ENCODE data around the gene LMF1. TPM values are rescaled to one million over a fixed set of nuclear protein-coding genes. Genes with fewer than 3 reads are reported as not detected.

The LMF1 gene
- total RNA-seq, 6 experiments from 2014 or later = 10.9 to 20.0 (median 13.8) TPM

GRCh38 chr16:847151-847550 is 123.6 kb downstream of the LMF1 start:
- H3K36me3 ChIP-seq = no peaks in the 10 kb centered on the region
- H3K9me3 ChIP-seq = no peaks in the 10 kb centered on the region
- TF ChIP-seq CTCF (IDR thresholded peaks at IDR 0.05) = no peak
- no peak for TF ChIP-seq POLR2A (IDR thresholded peaks at IDR 0.05)
- WGBS (ENCODE audit: insufficient coverage, low coverage, low lambda C conversion rate, missing lambda C conversion rate) = 85% methylated on average over 8 of the region's 10 CpGs
- no peaks in the 10 kb centered on the region for H3K4me1 ChIP-seq
- ATAC-seq (no peak), DNase-seq (no peak)
- H3K4me3 ChIP-seq = no peak overlapping the region
- intact Hi-C loops (cut with DNase I) = no loop called here
- H3K27ac ChIP-seq = no peak overlapping the region
- H3K27me3 ChIP-seq = no peaks in the 10 kb centered on the region

GRCh38 chr16:845351-845745 is 125.4 kb downstream of the LMF1 start:
- no peaks in the 10 kb centered on the region for H3K9me3 ChIP-seq
- H3K4me3 ChIP-seq = no peak overlapping the region
- no peak overlapping the region for H3K27ac ChIP-seq
- WGBS (ENCODE audit: insufficient coverage, low coverage, low lambda C conversion rate, missing lambda C conversion rate) = 56% methylated on average over 6 of the region's 26 CpGs
- no peaks in the 10 kb centered on the region for H3K36me3 ChIP-seq
- ATAC-seq = no peak
- no peaks in the 10 kb centered on the region for H3K4me1 ChIP-seq
- DNase-seq = no peak
- intact Hi-C loops (cut with DNase I) = no loop called here
- no peaks in the 10 kb centered on the region for H3K27me3 ChIP-seq
- no peak for TF ChIP-seq CTCF (IDR thresholded peaks at IDR 0.05)
- TF ChIP-seq POLR2A (IDR thresholded peaks at IDR 0.05) = no peak

GRCh38 chr16:844638-845350 is 126.0 kb downstream of the LMF1 start:
- Histone ChIP-seq H3K36me3 (no peaks in the 10 kb centered on the region), H3K4me1 (no peaks in the 10 kb centered on the region), H3K27me3 (no peaks in the 10 kb centered on the region), H3K4me3 (no peak overlapping the region), H3K9me3 (no peaks in the 10 kb centered on the region), H3K27ac (no peak overlapping the region)
- no peak for TF ChIP-seq POLR2A (IDR thresholded peaks at IDR 0.05)
- TF ChIP-seq CTCF (IDR thresholded peaks at IDR 0.05) = no peak
- peak in 1 of 3 donors; percentile 42 for DNase-seq
- intact Hi-C loops (cut with DNase I) = no loop called here
- 87% methylated on average over 21 of the region's 48 CpGs for WGBS (ENCODE audit: insufficient coverage, low coverage, low lambda C conversion rate, missing lambda C conversion rate)
- no peak for ATAC-seq

- no peaks in the 10 kb centered on the region for H3K27me3 ChIP-seq
- H3K4me3 ChIP-seq = no peak overlapping the region
- TF ChIP-seq CTCF (IDR thresholded peaks at IDR 0.05) (no peak), POLR2A (IDR thresholded peaks at IDR 0.05) (no peak)
- ATAC-seq = no peak
- H3K36me3 ChIP-seq = no peaks in the 10 kb centered on the region
- 85% methylated on average over 13 of the region's 20 CpGs for WGBS (ENCODE audit: insufficient coverage, low coverage, low lambda C conversion rate, missing lambda C conversion rate)
- no peak overlapping the region for H3K27ac ChIP-seq
- peak in 1 of 3 donors; percentile 48 for DNase-seq
- intact Hi-C loops (cut with DNase I) = no loop called here
- no peaks in the 10 kb centered on the region for H3K4me1 ChIP-seq
- H3K9me3 ChIP-seq = no peaks in the 10 kb centered on the region
Observed at GRCh38 chr16:843771-844170, 127.0 kb downstream of the LMF1 start.
